Kidney epithelial cell (primary cell): ENCODE data around the gene SNN. TPM values are rescaled to one million over a fixed set of nuclear protein-coding genes. Genes with fewer than 3 reads are reported as not detected.

Experiments
- DNase-seq: peaks from one replicate; pipeline ENCODE4 v3.0.0-alpha.2; 2010; ENCODE audit warnings: low read depth
- H3K27me3 ChIP-seq: 2 replicates; pipeline ENCODE4 v1.6.0; 2011; ENCODE audit warnings: low read length; ENCODE audit not compliant: control insufficient read depth, insufficient read depth
- H3K36me3 ChIP-seq: 2 replicates; pipeline ENCODE4 v1.5.1; 2011; ENCODE audit warnings: low read length; ENCODE audit not compliant: control insufficient read depth, insufficient read depth
- H3K4me3 ChIP-seq: 2 replicates; pipeline ENCODE4 v1.5.1; 2011; ENCODE audit warnings: low read depth, mild to moderate bottlenecking, control low read depth, low read length
- total RNA-seq: library from RNA; depleted of rRNA; stranded (reverse); fragments of >200 nt; gene quantifications from 2 replicates; pipeline ENCODE4 v1.2.3, GENCODE V29; 2015
- TF ChIP-seq, protein P1 (sequence below): IDR thresholded peaks from 2 replicates; pipeline ENCODE4 v1.5.1; 2011; ENCODE audit warnings: mild to moderate bottlenecking, moderate library complexity, low read length, control low read depth, inconsistent platforms; ENCODE audit not compliant: insufficient read depth, poor library complexity, severe bottlenecking

The SNN gene
- total RNA-seq, 1 donor from 2014 or later, result 31.0 TPM

DNA sequence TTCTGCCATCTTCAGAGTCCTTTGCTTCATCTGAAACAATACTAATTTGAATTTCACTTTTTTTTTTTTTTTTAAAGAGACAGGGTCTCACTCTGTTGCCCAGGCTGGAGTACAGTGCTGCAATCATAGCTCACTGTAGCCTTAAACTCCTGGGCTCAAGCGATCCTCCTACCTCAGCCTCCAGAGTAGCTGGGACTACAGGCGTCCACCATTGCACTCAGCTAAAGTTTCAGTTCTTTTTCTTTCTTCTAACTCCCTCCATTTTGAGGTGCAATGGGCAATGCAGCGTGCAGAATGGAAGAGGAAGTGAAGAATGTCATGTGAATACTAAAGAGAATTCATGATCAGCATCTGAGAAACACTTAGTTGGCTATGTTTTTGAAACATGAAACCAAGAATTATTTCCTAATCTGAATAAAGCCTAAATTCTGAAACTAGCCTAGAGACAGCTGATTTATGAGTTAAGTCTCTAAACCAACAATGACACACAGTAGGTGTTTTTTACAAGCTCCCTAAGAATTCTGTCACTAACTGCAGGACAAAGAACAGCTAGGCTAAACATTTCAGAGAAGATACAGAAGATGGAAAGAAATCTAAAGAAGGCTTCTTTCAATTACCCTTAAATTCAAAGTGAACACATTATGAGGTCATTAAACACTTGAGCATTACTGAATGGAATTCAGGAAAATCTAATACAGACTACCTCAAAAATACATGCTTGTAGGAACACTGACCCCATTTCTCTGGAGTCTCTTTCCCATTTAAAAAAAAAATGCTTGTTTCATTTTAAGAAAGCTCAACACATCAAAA, 21.0 kb downstream of the SNN start:
- Histone ChIP-seq H3K27me3 (no peaks in the 10 kb centered on the region), H3K36me3 (peaks cover 1% of the 10 kb centered on the region), H3K4me3 (no peak overlapping the region)
- no peak for DNase-seq
- TF ChIP-seq, protein P1, sequence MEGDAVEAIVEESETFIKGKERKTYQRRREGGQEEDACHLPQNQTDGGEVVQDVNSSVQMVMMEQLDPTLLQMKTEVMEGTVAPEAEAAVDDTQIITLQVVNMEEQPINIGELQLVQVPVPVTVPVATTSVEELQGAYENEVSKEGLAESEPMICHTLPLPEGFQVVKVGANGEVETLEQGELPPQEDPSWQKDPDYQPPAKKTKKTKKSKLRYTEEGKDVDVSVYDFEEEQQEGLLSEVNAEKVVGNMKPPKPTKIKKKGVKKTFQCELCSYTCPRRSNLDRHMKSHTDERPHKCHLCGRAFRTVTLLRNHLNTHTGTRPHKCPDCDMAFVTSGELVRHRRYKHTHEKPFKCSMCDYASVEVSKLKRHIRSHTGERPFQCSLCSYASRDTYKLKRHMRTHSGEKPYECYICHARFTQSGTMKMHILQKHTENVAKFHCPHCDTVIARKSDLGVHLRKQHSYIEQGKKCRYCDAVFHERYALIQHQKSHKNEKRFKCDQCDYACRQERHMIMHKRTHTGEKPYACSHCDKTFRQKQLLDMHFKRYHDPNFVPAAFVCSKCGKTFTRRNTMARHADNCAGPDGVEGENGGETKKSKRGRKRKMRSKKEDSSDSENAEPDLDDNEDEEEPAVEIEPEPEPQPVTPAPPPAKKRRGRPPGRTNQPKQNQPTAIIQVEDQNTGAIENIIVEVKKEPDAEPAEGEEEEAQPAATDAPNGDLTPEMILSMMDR, result no peak

DNA sequence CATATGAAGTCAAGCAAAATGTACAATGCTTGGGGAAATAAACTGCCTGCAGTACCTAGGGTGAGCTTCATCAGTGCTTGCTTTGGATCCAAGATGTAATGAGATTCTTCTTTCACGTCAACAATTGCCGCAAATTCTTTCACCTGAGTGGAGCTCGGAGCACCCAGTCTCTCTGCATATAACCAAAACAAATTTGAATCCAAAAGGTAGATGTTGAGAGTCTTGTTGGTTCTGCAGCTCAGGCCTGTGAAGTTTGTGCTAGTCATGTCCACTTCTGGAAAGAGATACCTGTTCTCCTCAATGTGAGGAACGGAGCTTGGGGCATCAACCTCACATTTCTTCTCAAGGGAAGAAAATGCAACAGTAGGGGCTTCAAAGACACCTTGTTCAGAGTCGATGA, 23.0 kb downstream of the SNN start:
- no peak for DNase-seq
- Histone ChIP-seq H3K36me3 (peaks cover 1% of the 10 kb centered on the region), H3K27me3 (no peaks in the 10 kb centered on the region), H3K4me3 (no peak overlapping the region)
- TF ChIP-seq, protein P1, result no peak

DNA sequence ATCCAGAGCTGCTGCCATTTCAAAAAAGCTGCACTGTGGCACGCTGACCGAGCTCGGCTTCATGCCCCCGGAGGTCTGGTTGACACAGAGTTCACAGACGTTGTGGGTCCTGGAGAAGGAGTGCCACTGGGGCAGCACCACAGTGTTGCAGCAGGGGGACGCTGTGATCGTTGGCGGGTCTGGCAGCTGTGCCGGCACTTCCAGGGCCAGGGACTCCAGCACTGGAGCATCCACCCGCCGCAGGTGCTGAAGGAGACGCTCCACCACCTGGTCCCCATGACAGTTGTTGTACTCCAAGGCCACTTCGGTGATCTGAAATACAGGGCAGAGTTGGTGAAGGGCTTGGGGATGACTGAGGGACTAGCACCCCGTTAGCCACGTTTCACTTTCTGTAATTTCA, 23.5 kb downstream of the SNN start:
- TF ChIP-seq, protein P1, result no peak
- Histone ChIP-seq H3K27me3 (no peaks in the 10 kb centered on the region), H3K36me3 (peaks cover 1% of the 10 kb centered on the region), H3K4me3 (no peak overlapping the region)
- no peak for DNase-seq

DNA sequence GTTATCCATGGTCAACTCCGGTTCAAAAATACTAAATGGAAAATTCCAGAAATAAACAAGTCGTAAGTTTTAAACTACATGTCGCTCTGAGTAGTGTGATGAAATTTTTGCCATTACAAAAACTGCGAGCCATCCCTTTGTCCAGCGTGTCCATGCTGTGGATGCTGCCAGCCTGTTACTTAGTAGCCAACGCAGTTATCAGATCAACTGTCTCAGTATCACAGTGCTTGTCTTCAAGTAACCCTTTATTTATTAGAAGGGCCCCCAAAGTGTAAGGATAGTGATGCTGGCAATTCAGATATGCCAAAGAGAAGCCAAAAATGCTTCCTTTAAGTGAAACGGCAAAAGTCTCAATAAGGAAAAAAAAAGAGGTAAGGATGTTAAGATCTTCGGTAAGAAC, 23.9 kb downstream of the SNN start:
- no peaks in the 10 kb centered on the region for H3K27me3 ChIP-seq
- TF ChIP-seq, protein P1, result no peak
- peaks cover 1% of the 10 kb centered on the region for H3K36me3 ChIP-seq
- DNase-seq, result no peak
- no peak overlapping the region for H3K4me3 ChIP-seq

DNA sequence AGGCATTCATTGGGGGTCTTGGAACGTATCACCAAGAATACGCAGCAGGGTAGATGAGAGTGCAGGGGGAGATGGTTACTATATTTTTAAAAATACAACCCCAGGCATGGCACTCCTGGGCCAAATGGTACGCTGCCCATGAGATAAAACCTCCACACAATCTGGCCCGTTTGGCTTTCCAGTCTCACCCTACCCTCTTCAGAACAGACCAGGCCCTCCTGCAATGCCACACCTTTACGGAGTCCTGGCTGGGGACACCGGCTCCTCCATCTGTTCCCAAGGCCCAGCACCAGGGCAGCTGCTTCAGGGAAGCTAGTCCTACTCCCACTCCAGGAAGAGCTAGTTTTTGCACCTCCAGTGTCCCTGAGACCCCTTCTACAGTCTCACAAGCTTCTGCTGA, 24.4 kb downstream of the SNN start:
- DNase-seq, result no peak
- no peaks in the 10 kb centered on the region for H3K27me3 ChIP-seq
- H3K36me3 ChIP-seq, result peaks cover 2% of the 10 kb centered on the region
- TF ChIP-seq, protein P1, result no peak
- no peak overlapping the region for H3K4me3 ChIP-seq
